Activated T-cell treated with anti-CD3 and anti-CD28 coated beads, Interleukin-2, amount 50 U/mL, for 24 hours (primary cell): ENCODE results near the gene BLID.

Source experiments
- DNase-seq: peaks from one replicate; pipeline ENCODE4 v3.0.0-alpha.2; 2020
- H3K27ac Mint-ChIP-seq: 2 replicates; pipeline ENCODE4 v1.8.0; 2020; ENCODE audit warnings: mild to moderate bottlenecking, mixed read lengths
- H3K27me3 Mint-ChIP-seq: 2 replicates; pipeline ENCODE4 v1.8.0; 2020; ENCODE audit warnings: mixed read lengths
- H3K36me3 Mint-ChIP-seq: 2 replicates; pipeline ENCODE4 v1.8.0; 2020; ENCODE audit warnings: low read depth, mixed read lengths
- H3K4me1 Mint-ChIP-seq: 2 replicates; pipeline ENCODE4 v1.8.0; 2020; ENCODE audit warnings: low read depth, mixed read lengths
- H3K4me3 Mint-ChIP-seq: 2 replicates; pipeline ENCODE4 v1.8.0; 2020; ENCODE audit warnings: mild to moderate bottlenecking, moderate library complexity, mixed read lengths
- H3K9me3 Mint-ChIP-seq: 2 replicates; pipeline ENCODE4 v1.8.0; 2020; ENCODE audit warnings: mixed read lengths

The BLID gene

DNA sequence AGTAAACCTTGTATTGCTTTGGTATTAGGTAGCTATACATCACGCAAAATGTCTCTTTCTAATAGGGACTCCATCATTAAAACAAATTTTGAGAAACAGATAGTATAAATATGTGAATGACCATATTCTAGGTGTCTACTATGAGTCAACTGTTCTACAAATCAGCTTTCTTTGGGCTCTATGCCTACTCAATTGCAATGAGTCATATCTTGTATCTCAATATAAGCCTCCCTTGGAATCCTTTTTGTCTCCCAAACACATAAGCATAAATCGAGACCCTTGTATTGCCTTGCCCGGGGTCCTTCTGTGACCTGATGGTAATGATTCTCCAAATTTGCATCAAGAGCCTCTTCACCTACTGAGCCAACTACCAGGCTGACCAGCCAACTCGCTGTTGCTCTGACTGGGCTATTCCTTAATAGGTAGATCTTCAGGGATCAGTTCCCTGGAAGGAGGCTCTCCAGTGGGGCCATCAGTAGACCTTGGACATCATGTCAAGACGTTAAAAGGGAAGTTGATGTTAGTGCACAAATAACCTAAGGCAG lies 22.2 kb downstream of the BLID start:
- no peaks in the 10 kb centered on the region for H3K36me3 Mint-ChIP-seq
- H3K4me1 Mint-ChIP-seq = no peaks in the 10 kb centered on the region
- no peak overlapping the region for H3K27ac Mint-ChIP-seq
- no peaks in the 10 kb centered on the region for H3K9me3 Mint-ChIP-seq
- peaks cover 37% of the 10 kb centered on the region for H3K27me3 Mint-ChIP-seq
- DNase-seq = no peak
- H3K4me3 Mint-ChIP-seq = no peak overlapping the region

DNA sequence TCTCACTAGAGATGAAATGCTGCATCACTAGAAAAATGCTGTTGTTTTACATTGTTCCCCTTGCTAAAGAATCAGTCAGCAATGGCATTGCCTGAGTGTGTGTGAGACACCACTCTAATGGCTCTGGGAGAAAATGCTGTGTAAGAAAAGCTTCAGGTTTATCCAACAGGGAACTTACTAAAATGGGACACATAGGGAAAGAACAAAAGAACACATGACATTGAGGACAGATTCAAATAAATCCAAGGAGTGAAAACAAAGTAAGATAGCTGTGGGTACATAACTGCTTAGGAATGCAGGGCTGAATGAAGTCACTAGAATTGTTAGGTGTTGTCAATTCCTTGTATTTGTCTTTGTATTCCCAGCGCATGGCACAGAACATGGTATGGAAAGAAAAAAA lies 24.2 kb downstream of the BLID start:
- no peaks in the 10 kb centered on the region for H3K9me3 Mint-ChIP-seq
- no peak for DNase-seq
- H3K4me3 Mint-ChIP-seq = no peak overlapping the region
- no peaks in the 10 kb centered on the region for H3K4me1 Mint-ChIP-seq
- no peaks in the 10 kb centered on the region for H3K36me3 Mint-ChIP-seq
- peaks cover 28% of the 10 kb centered on the region for H3K27me3 Mint-ChIP-seq
- no peak overlapping the region for H3K27ac Mint-ChIP-seq

DNA sequence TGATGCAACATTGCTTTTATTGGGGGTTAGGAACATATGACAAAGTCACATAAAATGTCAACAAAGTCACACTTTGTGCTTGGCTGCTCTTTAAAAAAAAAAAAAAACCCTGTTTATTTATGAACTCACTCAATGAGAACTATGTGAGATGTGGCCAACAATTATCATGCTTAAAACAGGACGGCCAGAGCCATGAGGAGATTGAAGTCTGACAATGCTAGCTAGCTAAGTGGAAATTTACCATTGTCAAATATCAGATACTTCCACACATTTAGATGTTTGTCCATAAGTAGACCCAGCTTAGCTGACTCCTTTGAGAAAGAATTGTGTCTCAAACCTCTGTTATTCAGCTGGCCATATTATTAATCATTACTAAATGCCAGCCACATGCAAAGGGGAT lies 26.9 kb downstream of the BLID start:
- Mint-ChIP-seq H3K4me3 (no peak overlapping the region), H3K27ac (no peak overlapping the region), H3K36me3 (no peaks in the 10 kb centered on the region), H3K27me3 (peaks cover 16% of the 10 kb centered on the region), H3K9me3 (no peaks in the 10 kb centered on the region), H3K4me1 (no peaks in the 10 kb centered on the region)
- no peak for DNase-seq

DNA sequence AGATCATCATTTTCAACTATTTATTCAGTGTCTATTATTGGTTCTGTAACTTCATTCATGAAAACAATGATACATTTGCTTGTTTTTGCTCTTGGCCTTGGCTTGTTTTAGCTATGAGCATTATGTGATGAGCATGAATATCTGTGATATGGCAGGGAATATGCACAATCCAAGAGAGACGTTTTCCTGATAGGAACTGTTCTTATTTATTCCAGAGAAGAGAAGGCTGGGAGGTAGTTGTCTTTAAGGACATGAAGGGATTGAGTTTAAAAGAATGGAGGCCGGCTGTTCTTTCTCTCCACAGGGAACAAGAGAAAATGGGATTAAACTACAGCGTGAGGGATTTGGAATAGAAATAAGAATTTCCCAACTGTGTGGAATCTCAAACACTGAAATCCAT lies 30.3 kb downstream of the BLID start:
- H3K4me1 Mint-ChIP-seq = no peaks in the 10 kb centered on the region
- H3K9me3 Mint-ChIP-seq = no peaks in the 10 kb centered on the region
- H3K27ac Mint-ChIP-seq = no peak overlapping the region
- H3K27me3 Mint-ChIP-seq = peaks cover 6% of the 10 kb centered on the region
- no peak for DNase-seq
- H3K4me3 Mint-ChIP-seq = no peak overlapping the region
- no peaks in the 10 kb centered on the region for H3K36me3 Mint-ChIP-seq

DNA sequence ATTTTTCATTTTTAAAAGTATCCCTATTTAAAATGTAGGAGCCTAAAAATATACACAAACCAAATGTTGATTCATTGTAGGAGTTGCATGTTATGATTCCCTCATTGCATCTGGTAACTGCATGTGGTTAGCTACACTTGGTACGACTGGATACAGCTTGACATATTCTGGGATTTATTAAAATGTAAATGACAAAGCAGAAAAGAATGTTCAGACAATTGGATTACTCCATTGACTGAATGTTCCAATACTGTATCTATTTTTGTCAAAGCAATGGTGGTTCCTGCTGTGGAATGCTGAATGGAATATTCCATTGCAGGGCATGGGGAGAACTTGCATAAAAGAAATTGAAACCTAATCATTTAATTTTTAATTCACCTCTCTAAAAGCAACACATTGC lies 30.8 kb downstream of the BLID start:
- Mint-ChIP-seq H3K9me3 (no peaks in the 10 kb centered on the region), H3K4me1 (no peaks in the 10 kb centered on the region), H3K27me3 (peaks cover 6% of the 10 kb centered on the region), H3K27ac (no peak overlapping the region), H3K36me3 (no peaks in the 10 kb centered on the region), H3K4me3 (no peak overlapping the region)
- no peak for DNase-seq

DNA sequence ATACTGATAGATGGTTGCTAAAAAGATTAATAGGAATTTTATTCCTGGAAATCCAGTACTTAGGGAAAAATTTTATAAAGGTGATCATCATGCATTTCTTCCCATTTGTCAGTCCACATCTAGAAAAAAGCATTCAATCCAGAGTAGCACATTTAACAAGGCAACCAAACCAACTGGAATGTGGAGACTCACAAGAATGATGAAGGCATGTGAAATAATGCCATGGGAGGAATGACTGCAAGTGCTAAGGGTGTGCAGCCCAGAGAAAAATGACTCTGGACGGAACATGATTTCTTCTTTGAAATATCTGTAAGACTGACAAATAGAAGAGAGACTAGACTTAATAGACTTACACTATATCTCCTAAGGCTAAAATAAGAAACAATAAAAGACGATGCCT lies 33.8 kb downstream of the BLID start:
- Mint-ChIP-seq H3K27ac (no peak overlapping the region), H3K4me1 (no peaks in the 10 kb centered on the region), H3K4me3 (no peak overlapping the region), H3K27me3 (no peaks in the 10 kb centered on the region), H3K9me3 (no peaks in the 10 kb centered on the region), H3K36me3 (no peaks in the 10 kb centered on the region)
- no peak for DNase-seq

DNA sequence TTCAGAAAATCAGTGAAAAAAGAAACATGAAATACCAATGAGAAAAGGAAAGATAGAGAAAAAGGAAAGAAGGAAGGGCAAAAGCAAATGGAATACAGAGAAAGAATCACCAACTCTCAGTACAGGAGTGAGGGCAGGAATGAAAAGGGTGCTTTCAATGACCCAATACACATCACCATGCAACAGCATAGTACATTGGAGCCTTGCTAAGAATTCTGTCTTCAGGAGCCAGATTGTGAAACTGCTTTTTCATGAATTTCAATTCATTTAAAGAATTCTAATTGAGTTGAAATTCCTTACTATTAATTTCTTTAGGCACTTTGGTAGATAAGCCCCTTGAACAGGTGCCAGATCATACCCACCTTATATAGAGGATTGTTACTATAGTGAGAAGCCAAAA lies 34.9 kb downstream of the BLID start:
- Mint-ChIP-seq H3K27ac (no peak overlapping the region), H3K9me3 (no peaks in the 10 kb centered on the region), H3K4me1 (no peaks in the 10 kb centered on the region), H3K27me3 (no peaks in the 10 kb centered on the region), H3K36me3 (no peaks in the 10 kb centered on the region), H3K4me3 (no peak overlapping the region)
- DNase-seq = no peak

DNA sequence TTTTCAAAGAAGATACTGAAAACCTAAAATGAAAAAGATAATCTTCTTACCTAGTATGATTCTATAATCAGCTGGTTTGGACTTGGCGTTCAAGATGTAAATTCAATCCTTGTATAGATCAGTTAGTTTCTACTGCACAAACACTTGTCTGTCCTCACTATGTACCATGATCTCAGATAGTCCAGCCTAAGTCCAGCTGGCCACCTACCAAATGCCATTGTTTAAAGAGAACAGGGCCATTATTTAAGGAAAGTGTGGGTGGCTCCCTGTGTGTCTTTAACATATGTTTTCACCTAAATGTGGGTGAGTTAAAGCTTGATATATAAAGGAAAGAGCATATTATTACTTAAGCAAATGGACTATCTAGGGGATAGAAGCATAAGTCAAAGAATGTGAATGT lies 38.6 kb downstream of the BLID start:
- no peaks in the 10 kb centered on the region for H3K27me3 Mint-ChIP-seq
- no peaks in the 10 kb centered on the region for H3K4me1 Mint-ChIP-seq
- DNase-seq = no peak
- no peak overlapping the region for H3K27ac Mint-ChIP-seq
- H3K36me3 Mint-ChIP-seq = no peaks in the 10 kb centered on the region
- H3K9me3 Mint-ChIP-seq = no peaks in the 10 kb centered on the region
- H3K4me3 Mint-ChIP-seq = no peak overlapping the region

DNA sequence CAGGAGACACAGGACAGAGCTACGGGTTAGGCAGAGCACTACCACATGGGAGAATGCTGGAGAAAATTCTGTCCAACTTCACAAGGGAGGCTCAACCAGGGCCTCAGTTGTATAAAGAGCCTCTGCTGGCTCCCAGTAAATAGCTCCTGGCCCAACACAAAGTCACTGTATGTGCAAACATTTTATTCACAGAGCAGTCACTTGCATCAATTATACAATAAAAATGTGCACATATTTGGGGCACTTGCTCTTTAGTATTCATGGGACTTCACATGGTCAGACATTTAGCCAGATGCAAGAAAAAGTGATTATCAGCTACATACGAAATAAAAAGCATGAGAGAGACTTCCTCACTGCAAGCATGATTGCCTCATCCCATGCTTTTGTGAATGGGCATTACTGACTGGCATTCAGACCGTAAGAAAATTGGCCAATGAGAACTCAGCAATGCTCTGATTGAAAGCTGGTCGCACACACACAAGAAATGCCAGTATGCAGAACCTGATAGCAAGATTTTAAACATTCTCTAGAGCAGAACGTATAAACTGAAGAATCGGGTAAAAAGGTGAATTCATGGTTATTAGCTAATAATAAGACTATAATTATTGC lies 39.4 kb downstream of the BLID start:
- H3K27me3 Mint-ChIP-seq = no peaks in the 10 kb centered on the region
- no peaks in the 10 kb centered on the region for H3K9me3 Mint-ChIP-seq
- no peak overlapping the region for H3K27ac Mint-ChIP-seq
- no peak overlapping the region for H3K4me3 Mint-ChIP-seq
- no peak for DNase-seq
- no peaks in the 10 kb centered on the region for H3K36me3 Mint-ChIP-seq
- H3K4me1 Mint-ChIP-seq = no peaks in the 10 kb centered on the region

DNA sequence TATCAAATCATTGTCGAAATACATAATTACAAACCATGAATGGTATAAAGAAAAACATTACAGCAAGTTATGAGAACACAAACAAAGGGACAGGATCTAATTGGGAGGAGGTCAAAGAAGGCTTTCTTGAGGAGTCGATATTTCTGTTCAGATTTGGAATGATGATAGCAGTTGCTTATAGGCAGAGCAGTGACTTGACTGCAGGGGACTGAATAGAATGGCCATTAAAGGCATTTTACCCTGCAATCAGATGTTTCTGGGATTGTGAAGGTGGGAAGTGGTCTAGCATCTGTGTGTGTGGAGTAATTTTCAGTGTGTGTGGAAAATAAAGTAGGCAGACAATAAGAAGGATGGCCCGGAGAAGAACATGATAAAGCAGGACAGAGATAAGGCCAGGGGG lies 41.0 kb downstream of the BLID start:
- H3K4me3 Mint-ChIP-seq = no peak overlapping the region
- no peaks in the 10 kb centered on the region for H3K27me3 Mint-ChIP-seq
- H3K4me1 Mint-ChIP-seq = no peaks in the 10 kb centered on the region

DNA sequence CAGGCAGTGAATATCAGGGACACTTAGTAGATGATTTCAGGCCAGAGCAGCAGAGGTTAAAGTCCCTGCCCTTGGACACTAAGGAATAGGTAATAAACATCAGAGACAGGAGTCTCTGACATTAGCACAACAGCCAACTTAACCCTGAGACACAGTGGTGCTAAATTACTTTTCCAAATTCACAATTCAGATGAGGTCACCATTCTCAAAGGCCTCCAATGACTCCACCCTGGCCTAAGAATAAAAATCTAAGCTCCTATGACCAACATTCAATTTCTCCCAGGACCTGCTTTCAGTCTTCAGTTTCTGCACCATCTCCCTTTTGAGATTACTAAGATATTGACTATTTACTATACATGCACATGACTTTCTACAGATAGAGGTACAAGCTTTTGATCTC lies 42.0 kb downstream of the BLID start:
- no peak for DNase-seq
- Mint-ChIP-seq H3K4me1 (no peaks in the 10 kb centered on the region), H3K27ac (no peak overlapping the region), H3K4me3 (no peak overlapping the region), H3K36me3 (no peaks in the 10 kb centered on the region), H3K9me3 (no peaks in the 10 kb centered on the region), H3K27me3 (peaks cover 7% of the 10 kb centered on the region)

More for the DNA sequence above, 41.0 kb downstream of the BLID start:
- DNase-seq = no peak
- H3K27ac Mint-ChIP-seq = no peak overlapping the region
- no peaks in the 10 kb centered on the region for H3K9me3 Mint-ChIP-seq
- H3K36me3 Mint-ChIP-seq = no peaks in the 10 kb centered on the region

DNA sequence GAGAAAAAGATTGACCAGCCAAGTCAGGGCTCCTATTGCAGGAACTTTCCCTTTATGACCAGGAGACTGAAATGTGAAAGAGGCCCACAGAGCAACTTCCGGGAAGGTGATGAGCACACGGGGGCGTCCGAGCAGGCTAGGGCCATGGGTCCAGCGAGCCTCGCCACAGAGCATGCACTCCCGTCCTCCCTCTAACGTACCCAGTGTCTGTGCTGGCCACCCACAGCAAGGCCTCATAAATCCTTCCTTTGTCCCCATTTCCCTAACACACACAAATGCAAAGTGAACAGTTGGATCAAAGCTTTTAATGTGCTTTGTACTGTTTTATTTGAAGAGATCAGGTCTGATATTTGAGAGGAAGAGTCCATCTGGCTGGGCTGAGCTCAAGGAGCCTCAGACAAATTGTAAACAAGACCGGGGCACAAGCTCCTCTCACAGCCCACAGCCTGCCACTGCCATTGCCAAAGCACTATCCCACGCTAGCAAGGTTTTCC lies 44.3 kb downstream of the BLID start:
- DNase-seq = no peak
- H3K4me3 Mint-ChIP-seq = no peak overlapping the region
- no peak overlapping the region for H3K27ac Mint-ChIP-seq
- peaks cover 16% of the 10 kb centered on the region for H3K27me3 Mint-ChIP-seq
- H3K9me3 Mint-ChIP-seq = no peaks in the 10 kb centered on the region
- no peaks in the 10 kb centered on the region for H3K36me3 Mint-ChIP-seq
- H3K4me1 Mint-ChIP-seq = no peaks in the 10 kb centered on the region

DNA sequence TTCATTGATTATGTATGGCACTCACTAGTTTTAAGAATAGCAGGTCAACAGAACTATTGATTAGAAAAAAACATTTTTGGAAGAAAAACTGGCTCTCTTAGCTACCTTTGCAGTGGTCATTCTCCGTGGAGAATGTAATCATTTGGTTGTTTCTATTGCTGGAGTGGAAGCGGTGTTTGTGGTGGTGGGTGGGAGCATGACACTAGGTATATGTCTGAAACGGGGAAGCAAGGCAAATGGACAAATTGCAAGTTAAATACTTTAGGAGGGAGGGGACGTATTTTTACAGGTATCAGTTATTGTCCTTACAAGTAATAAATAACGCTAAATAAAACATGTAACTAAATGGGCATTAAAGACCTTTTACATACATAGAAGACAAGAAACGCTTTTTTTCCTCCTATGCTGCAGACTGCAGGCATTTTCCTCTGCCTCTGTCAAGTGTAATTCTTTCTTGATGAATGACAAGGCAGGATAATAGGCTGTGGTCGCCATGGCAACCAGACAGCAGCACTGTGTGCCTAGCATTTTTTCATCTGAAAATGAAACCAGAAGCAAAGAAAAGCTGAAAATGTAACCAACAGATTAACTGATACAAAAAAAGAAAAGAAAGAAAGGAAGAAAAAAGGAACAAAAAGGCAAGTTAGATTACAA lies 46.2 kb downstream of the BLID start:
- H3K9me3 Mint-ChIP-seq = no peaks in the 10 kb centered on the region
- peaks cover 16% of the 10 kb centered on the region for H3K27me3 Mint-ChIP-seq
- H3K27ac Mint-ChIP-seq = no peak overlapping the region
- H3K4me3 Mint-ChIP-seq = no peak overlapping the region
- H3K4me1 Mint-ChIP-seq = no peaks in the 10 kb centered on the region
- DNase-seq = no peak
- no peaks in the 10 kb centered on the region for H3K36me3 Mint-ChIP-seq

DNA sequence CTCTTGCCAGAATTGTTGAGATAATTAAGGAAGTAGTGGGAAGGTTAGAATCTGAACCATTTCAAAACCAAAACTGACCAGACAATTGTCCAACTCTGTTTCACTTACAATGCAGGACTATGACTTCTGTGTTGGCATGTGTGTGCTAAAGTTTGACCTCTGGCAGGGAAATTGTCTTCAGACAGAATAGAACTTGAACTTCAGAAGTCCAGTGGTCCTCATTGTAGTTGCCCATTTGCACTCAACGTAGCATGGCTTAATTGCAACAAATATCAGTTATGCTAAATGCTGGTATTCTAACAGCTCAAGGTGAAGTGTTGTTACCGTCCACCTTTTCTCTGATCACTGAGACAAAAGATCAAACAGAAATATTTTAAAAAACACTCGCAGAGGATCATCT lies 47.2 kb downstream of the BLID start:
- no peak overlapping the region for H3K4me3 Mint-ChIP-seq
- peaks cover 16% of the 10 kb centered on the region for H3K27me3 Mint-ChIP-seq
- no peaks in the 10 kb centered on the region for H3K36me3 Mint-ChIP-seq
- H3K4me1 Mint-ChIP-seq = no peaks in the 10 kb centered on the region
- no peak overlapping the region for H3K27ac Mint-ChIP-seq
- H3K9me3 Mint-ChIP-seq = no peaks in the 10 kb centered on the region
- no peak for DNase-seq

DNA sequence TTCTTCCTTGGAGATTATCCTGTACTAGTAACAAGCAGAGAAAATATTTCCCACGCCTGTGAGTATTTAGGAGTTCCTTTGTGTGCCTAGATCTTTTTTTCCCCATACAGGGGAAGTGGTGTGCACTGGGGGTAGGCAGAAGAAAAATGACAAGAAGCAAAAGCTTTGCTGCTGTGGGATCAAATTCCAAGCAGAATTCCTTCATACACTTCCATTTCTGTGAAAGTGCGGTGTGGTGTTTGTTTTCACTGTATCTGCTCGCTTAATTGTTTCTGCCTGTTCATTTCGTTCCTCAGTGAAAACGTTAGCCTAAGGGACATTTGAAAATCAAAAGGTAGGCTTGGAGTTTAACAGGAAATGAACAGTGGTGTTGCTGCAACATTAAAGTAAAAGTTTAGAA lies 47.9 kb downstream of the BLID start:
- Mint-ChIP-seq H3K36me3 (no peaks in the 10 kb centered on the region), H3K27ac (no peak overlapping the region), H3K9me3 (no peaks in the 10 kb centered on the region), H3K27me3 (peaks cover 16% of the 10 kb centered on the region), H3K4me1 (no peaks in the 10 kb centered on the region), H3K4me3 (no peak overlapping the region)
- no peak for DNase-seq
